Transverse colon (tissue), 4 donors: ENCODE data around the gene CLN5.
"Not testable (repeated sequence)": the region's sequence is repeated elsewhere in the genome, so short reads cannot be mapped to it uniquely, and the experiment has no call there.

Experiments
- EP300 ChIP-seq: sonication (generic); formaldehyde crosslinking; IDR thresholded peaks from one replicate; pipeline ENCODE4 v1.6.1; 2017; ENCODE audit warnings: antibody characterized with exemption, low read depth
- POLR2A ChIP-seq: fragments of 450-650 bp; IDR thresholded peaks from one replicate; pipeline ENCODE4 v1.6.1; 2016; ENCODE audit warnings: antibody characterized with exemption, mild to moderate bottlenecking, moderate library complexity
- POLR2AphosphoS5 ChIP-seq, 3 donors: sonication (generic); formaldehyde crosslinking; IDR thresholded peaks; one replicate each; pipeline ENCODE4 v1.6.1; 2016; ENCODE audit warnings: antibody characterized with exemption in 3 of 3
- TF ChIP-seq, protein P1 (sequence below), 5 experiments: fragments of 200-600 bp in 3 of 5; fragments of 450-650 bp in 2 of 5; sonication (generic) in 3 of 5; IDR thresholded peaks; 1 replicate in 2 of 5; 2 replicates in 3 of 5; pipeline ENCODE4 v1.5.1; 2016 to 2017; ENCODE audit warnings: antibody characterized with exemption in 5 of 5, inconsistent platforms in 3 of 5, mild to moderate bottlenecking in 2 of 5, moderate library complexity in 1 of 5

DNA sequence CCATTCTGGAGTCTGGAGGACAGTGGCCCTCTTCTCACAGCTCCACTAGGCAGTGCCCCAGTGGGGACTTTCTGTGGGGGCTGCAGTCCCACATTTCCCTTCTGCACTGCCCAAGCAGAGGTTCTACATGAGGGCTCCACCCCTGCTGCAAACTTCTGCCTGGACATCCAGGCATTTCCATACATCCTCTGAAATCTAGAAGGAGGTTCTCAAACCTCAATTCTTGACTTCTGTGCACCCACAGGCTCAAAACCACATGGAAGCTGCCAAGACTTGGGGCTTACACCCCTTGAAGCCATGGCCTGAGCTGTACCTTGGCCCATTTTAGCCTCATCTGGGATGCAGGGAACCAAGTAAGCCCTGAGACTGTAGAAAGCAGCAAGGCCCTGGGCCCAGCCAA, 32.1 kb upstream of the CLN5 start:
- TF ChIP-seq, protein P1, sequence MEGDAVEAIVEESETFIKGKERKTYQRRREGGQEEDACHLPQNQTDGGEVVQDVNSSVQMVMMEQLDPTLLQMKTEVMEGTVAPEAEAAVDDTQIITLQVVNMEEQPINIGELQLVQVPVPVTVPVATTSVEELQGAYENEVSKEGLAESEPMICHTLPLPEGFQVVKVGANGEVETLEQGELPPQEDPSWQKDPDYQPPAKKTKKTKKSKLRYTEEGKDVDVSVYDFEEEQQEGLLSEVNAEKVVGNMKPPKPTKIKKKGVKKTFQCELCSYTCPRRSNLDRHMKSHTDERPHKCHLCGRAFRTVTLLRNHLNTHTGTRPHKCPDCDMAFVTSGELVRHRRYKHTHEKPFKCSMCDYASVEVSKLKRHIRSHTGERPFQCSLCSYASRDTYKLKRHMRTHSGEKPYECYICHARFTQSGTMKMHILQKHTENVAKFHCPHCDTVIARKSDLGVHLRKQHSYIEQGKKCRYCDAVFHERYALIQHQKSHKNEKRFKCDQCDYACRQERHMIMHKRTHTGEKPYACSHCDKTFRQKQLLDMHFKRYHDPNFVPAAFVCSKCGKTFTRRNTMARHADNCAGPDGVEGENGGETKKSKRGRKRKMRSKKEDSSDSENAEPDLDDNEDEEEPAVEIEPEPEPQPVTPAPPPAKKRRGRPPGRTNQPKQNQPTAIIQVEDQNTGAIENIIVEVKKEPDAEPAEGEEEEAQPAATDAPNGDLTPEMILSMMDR (IDR thresholded peaks at IDR 0.05): not testable (repeated sequence)
- not testable (repeated sequence) for TF ChIP-seq POLR2A; POLR2AphosphoS5 (IDR thresholded peaks at IDR 0.05); EP300
